HUES64 (cell line): ENCODE data around the gene DNM1.

Experiments used
- H3K27ac ChIP-seq: 2 replicates; pipeline ENCODE4 v1.7.0; 2013; ENCODE audit warnings: low read depth, low read length, inconsistent platforms
- H3K27me3 ChIP-seq: 2 replicates; pipeline ENCODE4 v1.6.1; 2013; ENCODE audit warnings: mild to moderate bottlenecking, low read length; ENCODE audit not compliant: insufficient read depth
- H3K36me3 ChIP-seq: 2 replicates; pipeline ENCODE4 v1.6.1; 2013; ENCODE audit warnings: mild to moderate bottlenecking, low read length; ENCODE audit not compliant: insufficient read depth
- H3K4me1 ChIP-seq: 2 replicates; pipeline ENCODE4 v1.6.1; 2013; ENCODE audit warnings: mild to moderate bottlenecking, low read length, moderate library complexity; ENCODE audit not compliant: insufficient read depth
- H3K4me3 ChIP-seq: 2 replicates; pipeline ENCODE4 v1.5.1; 2013; ENCODE audit warnings: mild to moderate bottlenecking, low read length, moderate library complexity
- H3K9ac ChIP-seq: 2 replicates; pipeline ENCODE4 v1.6.1; 2013; ENCODE audit warnings: mild to moderate bottlenecking, low read depth, low read length
- H3K9me3 ChIP-seq: 2 replicates; pipeline ENCODE4 v1.6.1; 2013; ENCODE audit warnings: low read depth, low read length; ENCODE audit not compliant: insufficient read depth
- WGBS: fragments of 150-250, 120-280 bp; methylation state at CpG from one replicate; pipeline ENCODE4 v1.1.7; 2013; ENCODE audit warnings: missing lambda C conversion rate; 5-methylcytosine and 5-hydroxymethylcytosine counted together

DNM1 gene

GRCh38 chr9:128257086-128257825 lies 54.1 kb downstream of the DNM1 start:
- H3K27ac ChIP-seq, result no peak overlapping the region
- peaks cover 6% of the 10 kb centered on the region; the same call in 1 of the 2 replicates for H3K4me1 ChIP-seq
- H3K9ac ChIP-seq, result no peak overlapping the region
- H3K4me3 ChIP-seq, result no peak overlapping the region
- peaks cover 58% of the 10 kb centered on the region for H3K36me3 ChIP-seq
- H3K9me3 ChIP-seq, result no peaks in the 10 kb centered on the region
- WGBS, result 96% methylated on average over 23 of the region's 23 CpGs
- H3K27me3 ChIP-seq, result no peaks in the 10 kb centered on the region

GRCh38 chr9:128257907-128258306 lies 54.7 kb downstream of the DNM1 start:
- Histone ChIP-seq H3K27ac (no peak overlapping the region), H3K4me1 (peaks cover 6% of the 10 kb centered on the region; the same call in 1 of the 2 replicates), H3K4me3 (no peak overlapping the region), H3K36me3 (peaks cover 63% of the 10 kb centered on the region), H3K9ac (no peak overlapping the region), H3K27me3 (no peaks in the 10 kb centered on the region), H3K9me3 (no peaks in the 10 kb centered on the region)
- 96% methylated on average over 11 of the region's 11 CpGs for WGBS

- Histone ChIP-seq H3K27ac (no peak overlapping the region), H3K9ac (no peak overlapping the region), H3K9me3 (no peaks in the 10 kb centered on the region), H3K4me1 (peaks cover 6% of the 10 kb centered on the region; the same call in 1 of the 2 replicates), H3K36me3 (peaks cover 58% of the 10 kb centered on the region), H3K4me3 (no peak overlapping the region), H3K27me3 (no peaks in the 10 kb centered on the region)
- WGBS, result 89% methylated on average over 4 of the region's 6 CpGs
These were observed 55.1 kb downstream of the DNM1 start for GRCh38 chr9:128258326-128258725.

GRCh38 chr9:128259156-128259555 lies 56.0 kb downstream of the DNM1 start:
- Histone ChIP-seq H3K36me3 (peaks cover 56% of the 10 kb centered on the region), H3K9ac (no peak overlapping the region), H3K4me3 (no peak overlapping the region), H3K9me3 (no peaks in the 10 kb centered on the region), H3K27ac (no peak overlapping the region), H3K27me3 (no peaks in the 10 kb centered on the region), H3K4me1 (peaks cover 6% of the 10 kb centered on the region; the same call in 1 of the 2 replicates)
- 90% methylated on average over 9 of the region's 9 CpGs for WGBS

- H3K27me3 ChIP-seq, result no peaks in the 10 kb centered on the region
- no peak overlapping the region for H3K27ac ChIP-seq
- no peak overlapping the region for H3K9ac ChIP-seq
- H3K4me1 ChIP-seq, result no peaks in the 10 kb centered on the region
- WGBS, result 97% methylated on average over 17 of the region's 17 CpGs
- peaks cover 64% of the 10 kb centered on the region for H3K36me3 ChIP-seq
- H3K9me3 ChIP-seq, result no peaks in the 10 kb centered on the region
- no peak overlapping the region for H3K4me3 ChIP-seq
These were observed 57.2 kb downstream of the DNM1 start for GRCh38 chr9:128260340-128260739.

GRCh38 chr9:128262687-128263086 lies 59.5 kb downstream of the DNM1 start:
- no peaks in the 10 kb centered on the region for H3K9me3 ChIP-seq
- 93% methylated on average over 4 of the region's 4 CpGs for WGBS
- H3K4me1 ChIP-seq, result no peaks in the 10 kb centered on the region
- no peak overlapping the region for H3K9ac ChIP-seq
- peaks cover 67% of the 10 kb centered on the region for H3K36me3 ChIP-seq
- no peak overlapping the region for H3K27ac ChIP-seq
- H3K27me3 ChIP-seq, result no peaks in the 10 kb centered on the region
- no peak overlapping the region for H3K4me3 ChIP-seq

GRCh38 chr9:128265348-128265847 lies 62.2 kb downstream of the DNM1 start:
- Histone ChIP-seq H3K9me3 (no peaks in the 10 kb centered on the region), H3K4me3 (no peak overlapping the region), H3K27ac (no peak overlapping the region), H3K36me3 (peaks cover 53% of the 10 kb centered on the region), H3K4me1 (no peaks in the 10 kb centered on the region), H3K27me3 (no peaks in the 10 kb centered on the region), H3K9ac (no peak overlapping the region)
- 97% methylated on average over 10 of the region's 10 CpGs for WGBS

- H3K9ac ChIP-seq, result no peak overlapping the region
- 92% methylated on average over 15 of the region's 15 CpGs for WGBS
- H3K36me3 ChIP-seq, result peaks cover 47% of the 10 kb centered on the region
- H3K27ac ChIP-seq, result no peak overlapping the region
- no peaks in the 10 kb centered on the region for H3K4me1 ChIP-seq
- H3K9me3 ChIP-seq, result no peaks in the 10 kb centered on the region
- no peak overlapping the region for H3K4me3 ChIP-seq
- no peaks in the 10 kb centered on the region for H3K27me3 ChIP-seq
These were observed 63.9 kb downstream of the DNM1 start for GRCh38 chr9:128266868-128267590.

- Histone ChIP-seq H3K27ac (no peak overlapping the region), H3K9ac (no peak overlapping the region), H3K9me3 (no peaks in the 10 kb centered on the region), H3K4me1 (no peaks in the 10 kb centered on the region), H3K36me3 (peaks cover 42% of the 10 kb centered on the region), H3K27me3 (no peaks in the 10 kb centered on the region), H3K4me3 (no peak overlapping the region)
- WGBS, result 98% methylated on average over 3 of the region's 3 CpGs
These were observed 67.9 kb downstream of the DNM1 start for GRCh38 chr9:128271112-128271511.

- WGBS, result 94% methylated on average over 5 of the region's 5 CpGs
- H3K9me3 ChIP-seq, result no peaks in the 10 kb centered on the region
- H3K36me3 ChIP-seq, result peaks cover 41% of the 10 kb centered on the region
These were observed 68.3 kb downstream of the DNM1 start for GRCh38 chr9:128271512-128271911.

GRCh38 chr9:128274245-128274644 lies 71.1 kb downstream of the DNM1 start:
- H3K27me3 ChIP-seq, result no peaks in the 10 kb centered on the region
- peaks cover 25% of the 10 kb centered on the region for H3K36me3 ChIP-seq
- H3K27ac ChIP-seq, result no peak overlapping the region
- no peaks in the 10 kb centered on the region for H3K4me1 ChIP-seq
- no peak overlapping the region for H3K9ac ChIP-seq
- H3K4me3 ChIP-seq, result no peak overlapping the region
- no peaks in the 10 kb centered on the region for H3K9me3 ChIP-seq
- 87% methylated on average over 8 of the region's 8 CpGs for WGBS

More at GRCh38 chr9:128271512-128271911, 68.3 kb downstream of the DNM1 start:
- Histone ChIP-seq H3K4me3 (no peak overlapping the region), H3K9ac (no peak overlapping the region), H3K4me1 (no peaks in the 10 kb centered on the region), H3K27me3 (no peaks in the 10 kb centered on the region), H3K27ac (no peak overlapping the region)
